GM21723 (cell line): ENCODE measurements around the gene COMMD1.

Experiments
- ATAC-seq: cut with Tn5 transposase; IDR thresholded peaks from one replicate; pipeline ENCODE4 v1.9.1; 2021; ENCODE audit warnings: mild to moderate bottlenecking, moderate library complexity; ENCODE audit not compliant: unreplicated experiment

Gene COMMD1

GRCh38 chr2:62163834-62164233, 258.4 kb downstream of the COMMD1 start:
- ATAC-seq = no peak

- ATAC-seq = no peak
Observed at GRCh38 chr2:62175728-62176127, 270.3 kb downstream of the COMMD1 start.

- no peak for ATAC-seq
Observed at GRCh38 chr2:62176801-62177200, 271.3 kb downstream of the COMMD1 start.

- no peak for ATAC-seq
Observed at GRCh38 chr2:62177392-62178049, 272.0 kb downstream of the COMMD1 start.

- no peak for ATAC-seq
Observed at GRCh38 chr2:62178741-62179271, 273.3 kb downstream of the COMMD1 start.

GRCh38 chr2:62180975-62181374, 275.5 kb downstream of the COMMD1 start:
- ATAC-seq = no peak

- no peak for ATAC-seq
Observed at GRCh38 chr2:62181843-62182242, 276.4 kb downstream of the COMMD1 start.

- ATAC-seq = no peak
Observed at GRCh38 chr2:62184512-62185230, 279.2 kb downstream of the COMMD1 start.
